Fibroblast of lung (primary cell): ENCODE measurements around the gene FAH.

Experiments
- EZH2 ChIP-seq: IDR thresholded peaks from 2 replicates; pipeline ENCODE4 v1.5.1; 2012; ENCODE audit warnings: low read length, control low read depth, mild to moderate bottlenecking; ENCODE audit errors: missing control alignments
- TF ChIP-seq, protein P1 (sequence below), 2 donors: IDR thresholded peaks in 1 of 2; conservative IDR thresholded peaks in 1 of 2; 1 replicate in 1 of 2; 2 replicates in 1 of 2; pipeline ENCODE4 v1.5.1; 2011 to 2012; ENCODE audit warnings: low read length in 2 of 2, control low read depth in 1 of 2, inconsistent platforms in 1 of 2, low read depth in 1 of 2, mild to moderate bottlenecking in 1 of 2

DNA sequence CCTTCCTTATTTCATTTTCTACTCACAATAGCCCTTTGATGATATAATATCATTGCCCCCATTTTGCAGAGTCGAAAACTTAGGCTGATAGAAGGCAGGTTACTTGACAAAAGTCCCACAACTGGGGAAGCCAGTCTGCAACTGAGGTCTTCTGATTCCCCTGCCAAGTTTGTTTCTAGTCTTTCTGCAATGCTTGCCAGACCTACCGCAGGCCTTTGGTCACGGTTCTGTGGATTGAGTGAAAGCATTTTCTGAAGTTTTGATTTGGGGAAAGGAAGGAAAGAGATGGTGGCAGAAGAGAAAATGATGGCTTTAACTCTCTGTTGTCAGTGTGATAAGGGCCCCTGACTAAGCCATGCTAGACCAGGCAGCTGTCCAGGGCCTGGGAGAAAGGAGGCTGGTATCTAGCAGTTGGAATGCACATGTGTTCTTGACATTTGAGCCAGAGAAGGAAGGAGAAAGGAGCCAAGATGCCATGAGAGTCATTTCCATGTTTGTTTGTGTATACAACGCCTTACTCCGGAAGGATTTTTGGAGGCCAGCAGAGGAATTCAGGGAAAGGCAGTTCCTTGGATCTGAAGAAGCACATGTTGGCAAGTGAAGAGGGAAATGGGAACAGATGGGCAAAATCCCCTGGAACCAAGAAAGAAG is 29.9 kb downstream of the FAH start:
- TF ChIP-seq, protein P1, sequence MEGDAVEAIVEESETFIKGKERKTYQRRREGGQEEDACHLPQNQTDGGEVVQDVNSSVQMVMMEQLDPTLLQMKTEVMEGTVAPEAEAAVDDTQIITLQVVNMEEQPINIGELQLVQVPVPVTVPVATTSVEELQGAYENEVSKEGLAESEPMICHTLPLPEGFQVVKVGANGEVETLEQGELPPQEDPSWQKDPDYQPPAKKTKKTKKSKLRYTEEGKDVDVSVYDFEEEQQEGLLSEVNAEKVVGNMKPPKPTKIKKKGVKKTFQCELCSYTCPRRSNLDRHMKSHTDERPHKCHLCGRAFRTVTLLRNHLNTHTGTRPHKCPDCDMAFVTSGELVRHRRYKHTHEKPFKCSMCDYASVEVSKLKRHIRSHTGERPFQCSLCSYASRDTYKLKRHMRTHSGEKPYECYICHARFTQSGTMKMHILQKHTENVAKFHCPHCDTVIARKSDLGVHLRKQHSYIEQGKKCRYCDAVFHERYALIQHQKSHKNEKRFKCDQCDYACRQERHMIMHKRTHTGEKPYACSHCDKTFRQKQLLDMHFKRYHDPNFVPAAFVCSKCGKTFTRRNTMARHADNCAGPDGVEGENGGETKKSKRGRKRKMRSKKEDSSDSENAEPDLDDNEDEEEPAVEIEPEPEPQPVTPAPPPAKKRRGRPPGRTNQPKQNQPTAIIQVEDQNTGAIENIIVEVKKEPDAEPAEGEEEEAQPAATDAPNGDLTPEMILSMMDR (conservative IDR thresholded peaks at IDR 0.05 in 1 of 2, IDR thresholded peaks at IDR 0.05 in 1 of 2; ENCODE audit: low read depth in 1 of 2, low read length in 2 of 2) = no peak
- TF ChIP-seq EZH2 = no peak
